Measurements from ENCODE around the gene WNT2. TPM values are rescaled to one million over a fixed set of nuclear protein-coding genes. Genes with fewer than 3 reads are reported as not detected.

WNT2 gene
- total RNA-seq, 1 donor from 2014 or later, result 0.41 TPM

DNA sequence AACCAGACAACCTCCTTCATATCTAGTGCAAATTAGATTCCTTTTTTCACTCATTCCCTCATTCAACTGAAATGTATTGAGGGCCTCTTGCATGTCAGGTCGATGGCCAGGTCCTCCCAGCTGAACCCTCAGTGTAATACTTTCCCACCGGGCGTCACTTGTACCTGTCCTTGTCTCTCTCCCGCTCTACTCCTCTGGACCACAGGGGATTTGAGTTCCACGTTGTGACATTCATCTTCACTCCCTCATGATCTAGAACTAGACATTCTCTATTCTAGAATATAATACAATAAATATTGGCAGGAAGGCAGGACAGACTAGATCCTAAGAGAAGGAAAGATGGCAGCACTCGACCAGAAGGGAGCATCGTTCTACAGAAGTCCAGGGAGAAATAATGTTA, 83.9 kb downstream of the WNT2 start:
- no peak overlapping the region for H3K27ac Mint-ChIP-seq (ENCODE audit: unreplicated experiment)
- TF ChIP-seq, protein P1, sequence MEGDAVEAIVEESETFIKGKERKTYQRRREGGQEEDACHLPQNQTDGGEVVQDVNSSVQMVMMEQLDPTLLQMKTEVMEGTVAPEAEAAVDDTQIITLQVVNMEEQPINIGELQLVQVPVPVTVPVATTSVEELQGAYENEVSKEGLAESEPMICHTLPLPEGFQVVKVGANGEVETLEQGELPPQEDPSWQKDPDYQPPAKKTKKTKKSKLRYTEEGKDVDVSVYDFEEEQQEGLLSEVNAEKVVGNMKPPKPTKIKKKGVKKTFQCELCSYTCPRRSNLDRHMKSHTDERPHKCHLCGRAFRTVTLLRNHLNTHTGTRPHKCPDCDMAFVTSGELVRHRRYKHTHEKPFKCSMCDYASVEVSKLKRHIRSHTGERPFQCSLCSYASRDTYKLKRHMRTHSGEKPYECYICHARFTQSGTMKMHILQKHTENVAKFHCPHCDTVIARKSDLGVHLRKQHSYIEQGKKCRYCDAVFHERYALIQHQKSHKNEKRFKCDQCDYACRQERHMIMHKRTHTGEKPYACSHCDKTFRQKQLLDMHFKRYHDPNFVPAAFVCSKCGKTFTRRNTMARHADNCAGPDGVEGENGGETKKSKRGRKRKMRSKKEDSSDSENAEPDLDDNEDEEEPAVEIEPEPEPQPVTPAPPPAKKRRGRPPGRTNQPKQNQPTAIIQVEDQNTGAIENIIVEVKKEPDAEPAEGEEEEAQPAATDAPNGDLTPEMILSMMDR (IDR thresholded peaks at IDR 0.05; ENCODE audit: unreplicated experiment), result no peak
- no peak overlapping the region for H3K4me3 Mint-ChIP-seq (ENCODE audit: unreplicated experiment)
- no peaks in the 10 kb centered on the region for H3K9me3 Mint-ChIP-seq (ENCODE audit: unreplicated experiment)
- H3K4me1 Mint-ChIP-seq (ENCODE audit: unreplicated experiment), result peaks cover 3% of the 10 kb centered on the region
- H3K36me3 Mint-ChIP-seq (ENCODE audit: low read depth, unreplicated experiment), result no peaks in the 10 kb centered on the region
- DNase-seq (ENCODE audit: low spot score), result no peak
- peaks cover 2% of the 10 kb centered on the region for H3K27me3 Mint-ChIP-seq (ENCODE audit: unreplicated experiment)

DNA sequence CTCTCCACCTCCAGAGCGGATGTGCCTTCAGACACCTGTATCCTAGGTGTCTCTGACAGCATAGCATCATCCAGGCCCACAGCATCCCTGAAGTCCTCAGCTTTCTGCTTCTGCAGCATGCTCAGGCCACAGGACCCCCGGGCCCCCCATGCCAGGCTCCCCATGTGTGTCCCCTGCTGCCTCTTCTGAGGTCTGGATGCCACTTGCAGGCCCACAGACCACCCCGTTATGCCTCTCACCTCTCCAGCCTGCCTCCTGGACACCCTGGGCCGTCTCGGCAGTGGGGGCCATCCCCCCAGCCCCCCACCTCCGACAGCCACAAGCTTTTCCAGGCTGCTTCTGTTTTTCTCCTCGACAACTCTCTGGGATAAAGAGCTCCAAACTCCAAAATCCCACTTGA, 84.4 kb downstream of the WNT2 start:
- Mint-ChIP-seq H3K27me3 (ENCODE audit: unreplicated experiment) (peaks cover 2% of the 10 kb centered on the region), H3K36me3 (ENCODE audit: low read depth, unreplicated experiment) (peaks cover 3% of the 10 kb centered on the region), H3K27ac (ENCODE audit: unreplicated experiment) (no peak overlapping the region), H3K9me3 (ENCODE audit: unreplicated experiment) (no peaks in the 10 kb centered on the region), H3K4me1 (ENCODE audit: unreplicated experiment) (peaks cover 3% of the 10 kb centered on the region), H3K4me3 (ENCODE audit: unreplicated experiment) (no peak overlapping the region)
- no peak for DNase-seq (ENCODE audit: low spot score)
- TF ChIP-seq, protein P1 (IDR thresholded peaks at IDR 0.05; ENCODE audit: unreplicated experiment), result no peak

DNA sequence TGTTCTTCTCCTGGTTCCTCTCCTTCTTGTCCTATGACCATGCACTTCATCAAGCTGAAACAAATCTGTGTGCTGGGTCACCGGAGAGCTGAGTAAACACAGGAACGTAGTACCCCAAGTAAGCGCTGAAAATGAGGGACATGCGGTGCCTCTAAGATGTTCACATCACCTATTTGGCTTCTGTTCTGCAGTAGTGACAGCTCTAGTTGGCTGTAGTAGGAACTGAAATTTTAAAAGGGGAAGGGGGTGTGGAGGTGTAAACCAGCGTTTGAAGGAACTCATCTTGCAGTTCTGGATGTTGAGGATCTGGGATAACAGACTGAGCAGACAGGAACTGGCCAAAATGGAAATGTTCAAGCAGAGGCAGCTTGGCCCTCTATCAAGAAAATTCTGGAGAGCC, 85.2 kb downstream of the WNT2 start:
- Mint-ChIP-seq H3K4me3 (ENCODE audit: unreplicated experiment) (no peak overlapping the region), H3K27me3 (ENCODE audit: unreplicated experiment) (peaks cover 2% of the 10 kb centered on the region), H3K9me3 (ENCODE audit: unreplicated experiment) (no peaks in the 10 kb centered on the region), H3K27ac (ENCODE audit: unreplicated experiment) (no peak overlapping the region), H3K36me3 (ENCODE audit: low read depth, unreplicated experiment) (peaks cover 7% of the 10 kb centered on the region), H3K4me1 (ENCODE audit: unreplicated experiment) (peaks cover 3% of the 10 kb centered on the region)
- no peak for DNase-seq (ENCODE audit: low spot score)
- TF ChIP-seq, protein P1 (IDR thresholded peaks at IDR 0.05; ENCODE audit: unreplicated experiment), result no peak

DNA sequence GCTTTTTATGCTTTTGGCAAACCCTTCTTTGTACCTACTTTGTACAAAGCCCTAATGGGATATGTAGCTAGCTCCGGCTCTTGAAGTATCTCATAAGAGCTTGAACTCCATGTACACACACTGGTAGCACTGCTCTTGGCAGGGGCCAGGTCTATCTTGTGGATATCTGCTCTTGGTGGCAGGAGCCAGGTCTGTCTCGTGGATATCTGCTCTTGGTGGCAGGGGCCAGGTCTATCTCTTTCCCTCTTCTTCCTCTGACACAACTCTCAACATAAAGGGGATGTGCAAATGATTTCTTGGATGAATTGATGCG, 91.9 kb downstream of the WNT2 start:
- no peak for DNase-seq (ENCODE audit: low spot score)
- Mint-ChIP-seq H3K36me3 (ENCODE audit: low read depth, unreplicated experiment) (peaks cover 22% of the 10 kb centered on the region), H3K4me3 (ENCODE audit: unreplicated experiment) (no peak overlapping the region), H3K27me3 (ENCODE audit: unreplicated experiment) (peaks cover 2% of the 10 kb centered on the region), H3K4me1 (ENCODE audit: unreplicated experiment) (peaks cover 1% of the 10 kb centered on the region), H3K9me3 (ENCODE audit: unreplicated experiment) (no peaks in the 10 kb centered on the region), H3K27ac (ENCODE audit: unreplicated experiment) (no peak overlapping the region)
- TF ChIP-seq, protein P1 (IDR thresholded peaks at IDR 0.05; ENCODE audit: unreplicated experiment), result no peak

- Mint-ChIP-seq H3K27me3 (ENCODE audit: unreplicated experiment) (peaks cover 2% of the 10 kb centered on the region), H3K4me1 (ENCODE audit: unreplicated experiment) (peaks cover 5% of the 10 kb centered on the region), H3K36me3 (ENCODE audit: low read depth, unreplicated experiment) (peaks cover 23% of the 10 kb centered on the region), H3K27ac (ENCODE audit: unreplicated experiment) (no peak overlapping the region), H3K9me3 (ENCODE audit: unreplicated experiment) (no peaks in the 10 kb centered on the region), H3K4me3 (ENCODE audit: unreplicated experiment) (no peak overlapping the region)
- DNase-seq (ENCODE audit: low spot score), result no peak
- TF ChIP-seq, protein P1 (IDR thresholded peaks at IDR 0.05; ENCODE audit: unreplicated experiment), result no peak
These were observed 92.4 kb downstream of the WNT2 start for GRCh38 chr7:117230276-117231046.

Measured in endothelial cell (in vitro differentiated cells).